Activated CD4-positive, alpha-beta T cell treated with anti-CD3 and anti-CD28 coated beads, Interleukin-10, Interleukin-2, amounts not matched to agents 100 ng/mL and 50 ng/mL, durations not matched to agents 16 hours and 8 hours (primary cell): ENCODE data around the gene ELOA.
"Not testable (repeated sequence)": the region's sequence is repeated elsewhere in the genome, so short reads cannot be mapped to it uniquely, and the experiment has no call there.

ENCODE experiments used
- DNase-seq: peaks from one replicate; pipeline ENCODE4 v3.0.0-alpha.2; 2020

ELOA gene

GRCh38 chr1:23802809-23803342, 59.6 kb downstream of the ELOA start:
- not testable (repeated sequence) for DNase-seq

- DNase-seq: no peak
Observed at GRCh38 chr1:23803674-23804073, 60.4 kb downstream of the ELOA start.

DNA sequence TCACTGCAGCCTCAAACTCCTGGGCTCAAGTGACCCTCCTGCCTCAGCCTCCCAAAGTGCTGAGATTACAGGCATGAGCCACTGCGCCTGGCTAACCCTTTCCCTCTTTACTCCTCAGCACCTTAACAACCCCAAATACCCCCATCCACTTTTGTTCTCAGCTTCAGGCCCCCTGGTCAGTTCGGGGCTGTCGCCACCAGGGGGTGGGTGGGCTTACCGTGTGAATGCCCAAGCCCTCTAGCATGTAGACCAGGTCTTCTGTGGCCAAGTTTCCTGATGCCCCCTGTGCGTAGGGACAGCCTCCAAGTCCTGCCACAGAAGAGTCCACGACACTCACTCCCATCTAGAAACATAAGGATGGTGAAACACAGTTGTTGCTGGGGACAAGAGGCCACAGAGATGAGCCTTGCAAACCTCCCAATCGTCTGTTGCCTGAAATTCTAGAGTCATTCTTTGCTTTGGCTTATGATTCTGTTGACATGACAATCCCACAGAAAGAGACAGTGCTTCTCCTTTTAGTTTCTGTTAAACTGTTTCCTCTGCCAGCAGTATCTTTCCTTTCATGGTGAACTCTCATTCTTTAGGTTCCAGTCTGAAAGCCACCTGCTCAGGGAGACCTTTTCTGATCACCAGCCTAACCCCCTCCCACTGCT, 61.0 kb downstream of the ELOA start:
- no peak for DNase-seq

DNA sequence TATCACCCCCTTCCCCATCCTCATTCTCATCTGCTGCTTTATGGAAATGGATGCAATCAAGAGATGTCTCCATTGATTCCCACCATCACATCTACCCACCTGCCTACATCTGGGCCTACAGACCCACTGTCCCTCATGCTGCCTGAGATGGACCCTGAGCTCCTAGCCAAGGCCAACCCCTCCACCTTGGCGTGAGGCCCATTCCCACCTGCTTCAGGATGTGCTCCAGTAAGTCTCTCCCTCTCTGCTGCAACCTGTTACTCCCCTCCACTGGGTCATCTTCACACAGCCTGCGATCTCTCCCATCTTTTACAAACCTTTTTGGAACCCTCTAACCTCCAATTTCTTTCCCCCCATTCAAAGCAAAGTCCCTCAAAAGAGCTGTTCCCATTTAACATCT, 61.8 kb downstream of the ELOA start:
- no peak for DNase-seq

GRCh38 chr1:23806280-23806679, 63.0 kb downstream of the ELOA start:
- no peak for DNase-seq

DNA sequence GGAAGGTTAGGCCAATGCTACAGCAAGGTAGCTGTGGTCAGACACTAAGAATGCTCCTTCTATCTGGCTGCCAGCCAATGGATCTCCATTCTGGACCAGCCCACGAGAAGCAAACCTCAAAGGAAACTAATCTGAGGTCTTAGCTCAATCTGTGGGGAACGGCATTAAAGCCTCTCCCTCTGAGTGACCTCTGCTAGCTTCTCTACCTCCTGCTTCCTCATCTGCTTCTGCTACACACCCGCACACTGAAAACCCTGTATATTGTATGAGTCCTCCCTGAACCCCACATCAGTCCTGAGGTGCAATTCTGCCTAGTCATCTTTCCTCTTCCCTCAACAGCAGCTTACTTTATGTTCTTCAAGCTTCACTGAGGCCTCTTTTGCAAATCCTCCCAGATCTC, 64.2 kb downstream of the ELOA start:
- DNase-seq: no peak

DNA sequence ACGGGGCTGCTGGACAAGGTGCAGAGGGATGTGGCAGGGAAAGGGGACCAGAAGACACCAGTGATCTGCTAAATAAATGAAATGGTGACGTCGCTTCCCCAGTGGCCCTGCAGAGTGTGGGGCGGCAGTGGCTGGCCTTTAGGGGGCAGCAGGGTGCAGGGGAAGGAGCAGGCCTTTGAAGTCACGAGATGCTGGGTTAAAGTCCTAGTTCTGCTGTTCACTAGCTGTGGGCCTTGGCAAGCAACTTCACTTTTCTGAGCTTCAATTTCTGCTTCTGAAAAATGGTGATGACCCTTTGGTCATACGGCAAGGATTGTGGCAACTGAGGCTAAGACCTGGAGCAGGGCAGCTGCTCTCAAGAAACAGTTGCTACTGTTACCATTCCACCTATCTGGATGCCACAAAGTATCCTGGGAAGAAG, 66.5 kb downstream of the ELOA start:
- peak; percentile 87 for DNase-seq

DNA sequence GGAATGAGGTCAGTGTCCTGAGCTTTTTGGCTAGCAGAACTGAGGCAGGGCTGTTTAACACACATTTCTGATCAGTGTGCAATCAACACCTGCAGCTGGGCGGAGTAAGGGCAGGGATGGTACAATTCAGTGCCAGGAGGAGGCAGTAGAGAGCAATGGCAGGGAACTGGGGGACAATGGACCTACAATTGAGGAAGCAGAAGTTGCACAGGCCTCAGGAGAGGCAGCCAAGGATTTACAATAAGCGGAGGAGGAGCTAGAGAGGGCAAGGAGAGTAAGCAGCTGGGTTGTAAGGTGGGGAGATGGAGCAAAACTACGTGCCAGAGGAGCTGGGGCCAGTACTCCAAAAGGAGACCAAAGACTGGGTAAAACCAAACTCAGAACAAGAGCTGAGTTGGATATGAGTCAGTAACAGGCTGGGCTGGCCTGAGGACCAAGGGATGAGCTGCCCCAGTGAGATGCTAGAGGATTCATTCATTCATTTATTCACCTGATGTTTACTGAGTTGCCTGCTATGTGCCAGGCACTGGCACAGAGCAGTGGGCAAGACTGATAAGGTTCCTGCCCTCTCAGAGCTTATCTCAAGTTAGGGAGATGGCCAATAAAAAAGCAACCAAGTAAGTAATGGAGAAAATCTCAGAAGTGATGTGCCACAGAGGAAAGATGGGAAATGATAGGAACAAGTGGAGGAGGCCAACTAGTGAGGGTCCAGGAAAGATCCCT, 67.7 kb downstream of the ELOA start:
- DNase-seq: peak; percentile 62
